Smooth muscle cell of bladder (primary cell): ENCODE data around the gene TMIGD3. TPM values are rescaled to one million over a fixed set of nuclear protein-coding genes. Genes with fewer than 3 reads are reported as not detected.

Experiments
- total RNA-seq: library from RNA; depleted of rRNA; stranded (reverse); fragments of >200 nt; gene quantifications from 2 replicates; pipeline ENCODE4 v1.2.3, GENCODE V29; 2014

The TMIGD3 gene
- total RNA-seq: 0.09 TPM in 1 of 2 replicates, not detected in the other

GRCh38 chr1:111503585-111504060, at the start of gene TMIGD3, which contains the start of gene ADORA3:
Gene TMIGD3, minus strand, starts transcription at chr1:111503633. Its CDS starts 279 bp downstream, at chr1:111503354.
Gene ADORA3, minus strand, starts transcription at chr1:111503633. Its CDS starts 279 bp downstream, at chr1:111503354.

GRCh38 chr1:111448918-111449702, 54.3 kb downstream of the TMIGD3 start, which contains the start of the genes ATP5PB and WDR77:
Gene ATP5PB, plus strand, starts transcription at chr1:111449464. Its CDS starts 78 bp downstream, at chr1:111449542.
Gene WDR77, minus strand, starts transcription at chr1:111449256. Its CDS starts 87 bp downstream, at chr1:111449169.

Other genes with a start within 250 kb of the TMIGD3 start
- gene CHIA, start 212.8 kb downstream of the TMIGD3 start, total RNA-seq: not detected in 2 replicates
- 0.43 and 0.46 TPM in 2 replicates for gene OVGP1, start 75.9 kb downstream of the TMIGD3 start, total RNA-seq
- 18.6 and 25.2 TPM in 2 replicates for gene WDR77, start 54.4 kb downstream of the TMIGD3 start, total RNA-seq
- gene ATP5PB, start 54.2 kb downstream of the TMIGD3 start, total RNA-seq: 264 and 309 TPM in 2 replicates
- under 0.01 and 0.28 TPM in 2 replicates for gene C1orf162, start 29.6 kb downstream of the TMIGD3 start, total RNA-seq
- not detected in 2 replicates for gene ADORA3, start within 50 bp of the TMIGD3 start, total RNA-seq
- gene RAP1A, start 116.2 kb upstream of the TMIGD3 start, total RNA-seq: 8.2 and 20.0 TPM in 2 replicates
- 1.6 and 1.7 TPM in 2 replicates for gene INKA2, start 235.8 kb upstream of the TMIGD3 start, total RNA-seq